Measurements from ENCODE around the gene PJA1.

GRCh38 chrX:69155786-69156520 lies 9.3 kb downstream of the PJA1 start:
- no peak for TF ChIP-seq CTCF (IDR thresholded peaks at IDR 0.05)
- TF ChIP-seq POLR2A (IDR thresholded peaks at IDR 0.05) = no peak
